ENCODE measurements around the gene MYL11.

Gene MYL11

GRCh38 chr16:30375864-30376263, 1.3 kb downstream of the MYL11 start:
- Histone ChIP-seq H3K4me3 (ENCODE audit: low read depth in 1 of 2, low read length in 2 of 2) (no peak overlapping the region), H3K4me1 (ENCODE audit: control insufficient read depth in 1 of 2, insufficient read depth in 2 of 2, low read length in 2 of 2) (peaks cover 0 to 21% of the 10 kb centered on the region in 2 donors)

GRCh38 chr16:30376461-30376902, 1.9 kb downstream of the MYL11 start:
- H3K9me3 ChIP-seq (ENCODE audit: control insufficient read depth in 1 of 2, low read length in 2 of 2): no peaks in the 10 kb centered on the region
- H3K4me1 ChIP-seq (ENCODE audit: control insufficient read depth in 1 of 2, insufficient read depth in 2 of 2, low read length in 2 of 2): peaks cover 0 to 18% of the 10 kb centered on the region in 2 donors
- no peaks in the 10 kb centered on the region for H3K27me3 ChIP-seq (ENCODE audit: low read depth, low read length)
- no peak overlapping the region for H3K4me3 ChIP-seq (ENCODE audit: low read depth in 1 of 2, low read length in 2 of 2)
- H3K27ac ChIP-seq (ENCODE audit: low read length): no peak overlapping the region
- peaks cover 0 to 4% of the 10 kb centered on the region in 2 donors for H3K36me3 ChIP-seq (ENCODE audit: control insufficient read depth in 1 of 2, insufficient read depth in 2 of 2, low read length in 2 of 2)

More at GRCh38 chr16:30375864-30376263, 1.3 kb downstream of the MYL11 start:
- peaks cover 0 to 4% of the 10 kb centered on the region in 2 donors for H3K36me3 ChIP-seq (ENCODE audit: control insufficient read depth in 1 of 2, insufficient read depth in 2 of 2, low read length in 2 of 2)
- no peak overlapping the region for H3K27ac ChIP-seq (ENCODE audit: low read length)
- no peaks in the 10 kb centered on the region for H3K9me3 ChIP-seq (ENCODE audit: control insufficient read depth in 1 of 2, low read length in 2 of 2)
- H3K27me3 ChIP-seq (ENCODE audit: low read depth, low read length): no peaks in the 10 kb centered on the region

- H3K4me1 ChIP-seq (ENCODE audit: control insufficient read depth in 1 of 2, insufficient read depth in 2 of 2, low read length in 2 of 2): peaks cover 0 to 15% of the 10 kb centered on the region in 2 donors
- H3K27me3 ChIP-seq (ENCODE audit: low read depth, low read length): no peaks in the 10 kb centered on the region
- peaks cover 0 to 4% of the 10 kb centered on the region in 2 donors for H3K36me3 ChIP-seq (ENCODE audit: control insufficient read depth in 1 of 2, insufficient read depth in 2 of 2, low read length in 2 of 2)
- peak overlapping the region; percentile 98 for H3K27ac ChIP-seq (ENCODE audit: low read length)
- peak overlapping the region; percentile 53 to 69 for H3K4me3 ChIP-seq (ENCODE audit: low read depth in 1 of 2, low read length in 2 of 2)
- no peaks in the 10 kb centered on the region for H3K9me3 ChIP-seq (ENCODE audit: control insufficient read depth in 1 of 2, low read length in 2 of 2)
Measured at GRCh38 chr16:30377050-30377811, 2.6 kb downstream of the MYL11 start.

- H3K4me1 ChIP-seq (ENCODE audit: control insufficient read depth in 1 of 2, insufficient read depth in 2 of 2, low read length in 2 of 2): peaks cover 0 to 15% of the 10 kb centered on the region in 2 donors
- H3K27me3 ChIP-seq (ENCODE audit: low read depth, low read length): no peaks in the 10 kb centered on the region
- peak overlapping the region; percentile 98 for H3K27ac ChIP-seq (ENCODE audit: low read length)
- peak overlapping the region; percentile 53 to 69 for H3K4me3 ChIP-seq (ENCODE audit: low read depth in 1 of 2, low read length in 2 of 2)
- H3K9me3 ChIP-seq (ENCODE audit: control insufficient read depth in 1 of 2, low read length in 2 of 2): no peaks in the 10 kb centered on the region
- peaks cover 0 to 4% of the 10 kb centered on the region in 2 donors for H3K36me3 ChIP-seq (ENCODE audit: control insufficient read depth in 1 of 2, insufficient read depth in 2 of 2, low read length in 2 of 2)
Measured at GRCh38 chr16:30377812-30378235, 3.2 kb downstream of the MYL11 start.

- H3K4me1 ChIP-seq (ENCODE audit: control insufficient read depth in 1 of 2, insufficient read depth in 2 of 2, low read length in 2 of 2): peaks cover 0 to 15% of the 10 kb centered on the region in 2 donors
- H3K4me3 ChIP-seq (ENCODE audit: low read depth in 1 of 2, low read length in 2 of 2): peak overlapping the region; percentile 69 to 73
- peak overlapping the region; percentile 98 for H3K27ac ChIP-seq (ENCODE audit: low read length)
- H3K36me3 ChIP-seq (ENCODE audit: control insufficient read depth in 1 of 2, insufficient read depth in 2 of 2, low read length in 2 of 2): peaks cover 0 to 4% of the 10 kb centered on the region in 2 donors
- H3K9me3 ChIP-seq (ENCODE audit: control insufficient read depth in 1 of 2, low read length in 2 of 2): no peaks in the 10 kb centered on the region
- H3K27me3 ChIP-seq (ENCODE audit: low read depth, low read length): no peaks in the 10 kb centered on the region
Measured at GRCh38 chr16:30378236-30379157, 3.9 kb downstream of the MYL11 start.

- Histone ChIP-seq H3K27me3 (ENCODE audit: low read depth, low read length) (no peaks in the 10 kb centered on the region), H3K27ac (ENCODE audit: low read length) (no peak overlapping the region), H3K4me3 (ENCODE audit: low read depth in 1 of 2, low read length in 2 of 2) (peak overlapping the region; percentile 69 to 73), H3K36me3 (ENCODE audit: control insufficient read depth in 1 of 2, insufficient read depth in 2 of 2, low read length in 2 of 2) (peaks cover 0 to 4% of the 10 kb centered on the region in 2 donors), H3K9me3 (ENCODE audit: control insufficient read depth in 1 of 2, low read length in 2 of 2) (no peaks in the 10 kb centered on the region), H3K4me1 (ENCODE audit: control insufficient read depth in 1 of 2, insufficient read depth in 2 of 2, low read length in 2 of 2) (peaks cover 0 to 15% of the 10 kb centered on the region in 2 donors)
Measured at GRCh38 chr16:30379158-30379783, 4.7 kb downstream of the MYL11 start.

- peaks cover 0 to 4% of the 10 kb centered on the region in 2 donors for H3K36me3 ChIP-seq (ENCODE audit: control insufficient read depth in 1 of 2, insufficient read depth in 2 of 2, low read length in 2 of 2)
- H3K4me1 ChIP-seq (ENCODE audit: control insufficient read depth in 1 of 2, insufficient read depth in 2 of 2, low read length in 2 of 2): peaks cover 0 to 15% of the 10 kb centered on the region in 2 donors
- no peak overlapping the region for H3K4me3 ChIP-seq (ENCODE audit: low read depth in 1 of 2, low read length in 2 of 2)
- no peak overlapping the region for H3K27ac ChIP-seq (ENCODE audit: low read length)
- no peaks in the 10 kb centered on the region for H3K27me3 ChIP-seq (ENCODE audit: low read depth, low read length)
- H3K9me3 ChIP-seq (ENCODE audit: control insufficient read depth in 1 of 2, low read length in 2 of 2): no peaks in the 10 kb centered on the region
Measured at GRCh38 chr16:30380072-30380802, 5.6 kb downstream of the MYL11 start.

- H3K9me3 ChIP-seq (ENCODE audit: control insufficient read depth in 1 of 2, low read length in 2 of 2): no peaks in the 10 kb centered on the region
- H3K27me3 ChIP-seq (ENCODE audit: low read depth, low read length): no peaks in the 10 kb centered on the region
- peaks cover 0 to 4% of the 10 kb centered on the region in 2 donors for H3K36me3 ChIP-seq (ENCODE audit: control insufficient read depth in 1 of 2, insufficient read depth in 2 of 2, low read length in 2 of 2)
- H3K4me3 ChIP-seq (ENCODE audit: low read depth in 1 of 2, low read length in 2 of 2): no peak overlapping the region
- peaks cover 0 to 15% of the 10 kb centered on the region in 2 donors for H3K4me1 ChIP-seq (ENCODE audit: control insufficient read depth in 1 of 2, insufficient read depth in 2 of 2, low read length in 2 of 2)
- H3K27ac ChIP-seq (ENCODE audit: low read length): no peak overlapping the region
Measured at GRCh38 chr16:30380803-30381208, 6.2 kb downstream of the MYL11 start.

GRCh38 chr16:30381291-30382041, 6.9 kb downstream of the MYL11 start:
- peaks cover 0 to 4% of the 10 kb centered on the region in 2 donors for H3K36me3 ChIP-seq (ENCODE audit: control insufficient read depth in 1 of 2, insufficient read depth in 2 of 2, low read length in 2 of 2)
- no peaks in the 10 kb centered on the region for H3K27me3 ChIP-seq (ENCODE audit: low read depth, low read length)
- no peak overlapping the region for H3K27ac ChIP-seq (ENCODE audit: low read length)
- H3K9me3 ChIP-seq (ENCODE audit: control insufficient read depth in 1 of 2, low read length in 2 of 2): no peaks in the 10 kb centered on the region
- H3K4me1 ChIP-seq (ENCODE audit: control insufficient read depth in 1 of 2, insufficient read depth in 2 of 2, low read length in 2 of 2): peaks cover 0 to 15% of the 10 kb centered on the region in 2 donors
- H3K4me3 ChIP-seq (ENCODE audit: low read depth in 1 of 2, low read length in 2 of 2): no peak overlapping the region

Data from muscle layer of duodenum (tissue), 2 donors.